ENCODE data around the gene LMAN1L.
"Not testable (repeated sequence)": the region's sequence is repeated elsewhere in the genome, so short reads cannot be mapped to it uniquely, and the experiment has no call there.

LMAN1L gene

GRCh38 chr15:74782259-74783071 is 30.2 kb upstream of the LMAN1L start:
- DNase-seq = peak; percentile 64

GRCh38 chr15:74783072-74783807 is 29.4 kb upstream of the LMAN1L start:
- DNase-seq = no peak

- DNase-seq = no peak
Observed at GRCh38 chr15:74783808-74784175, 28.8 kb upstream of the LMAN1L start.

GRCh38 chr15:74784426-74785193 is 28.0 kb upstream of the LMAN1L start:
- no peak for DNase-seq

- DNase-seq = peak; percentile 40
Observed at GRCh38 chr15:74785194-74786032, 27.2 kb upstream of the LMAN1L start.

GRCh38 chr15:74786081-74786480 is 26.6 kb upstream of the LMAN1L start:
- not testable (repeated sequence) for DNase-seq

GRCh38 chr15:74786551-74787165 is 26.0 kb upstream of the LMAN1L start:
- DNase-seq = no peak

GRCh38 chr15:74787251-74788041 is 25.2 kb upstream of the LMAN1L start:
- peak; percentile 96 for DNase-seq

GRCh38 chr15:74788042-74788682 is 24.5 kb upstream of the LMAN1L start:
- DNase-seq = no peak

- peak; percentile 70 for DNase-seq
Observed at GRCh38 chr15:74788683-74789151, 23.9 kb upstream of the LMAN1L start.

GRCh38 chr15:74789171-74789631 is 23.4 kb upstream of the LMAN1L start:
- no peak for DNase-seq

GRCh38 chr15:74789741-74790079 is 22.9 kb upstream of the LMAN1L start:
- DNase-seq = no peak

- no peak for DNase-seq
Observed at GRCh38 chr15:74790080-74790916, 22.3 kb upstream of the LMAN1L start.

GRCh38 chr15:74791007-74791406 is 21.6 kb upstream of the LMAN1L start:
- DNase-seq = no peak

GRCh38 chr15:74791667-74792066 is 21.0 kb upstream of the LMAN1L start:
- DNase-seq = no peak

- DNase-seq = no peak
Observed at GRCh38 chr15:74792227-74793016, 20.2 kb upstream of the LMAN1L start.

- peak; percentile 73 for DNase-seq
Observed at GRCh38 chr15:74793135-74794028, 19.3 kb upstream of the LMAN1L start.

Measured in central memory CD4-positive, alpha-beta T cell (primary cell).